GM19240 (cell line): Measurements from ENCODE around the gene CUTA.
A peak's percentile ranks its signal among the peaks of the same experiment; 100 is the strongest.

Experiments
- DNase-seq: peaks from one replicate; pipeline ENCODE4 v3.0.0; 2011; ENCODE audit warnings: low spot score; ENCODE audit not compliant: insufficient read length

CUTA gene, protein sequence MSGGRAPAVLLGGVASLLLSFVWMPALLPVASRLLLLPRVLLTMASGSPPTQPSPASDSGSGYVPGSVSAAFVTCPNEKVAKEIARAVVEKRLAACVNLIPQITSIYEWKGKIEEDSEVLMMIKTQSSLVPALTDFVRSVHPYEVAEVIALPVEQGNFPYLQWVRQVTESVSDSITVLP

GRCh38 chr6:33417903-33418689 lies at the start of gene CUTA:
Gene CUTA (minus strand): TSS chr6:33418107. CDS start chr6:33418000, 107 bp downstream.
- DNase-seq = peak; percentile 88

- DNase-seq = no peak
These were observed 49.2 kb upstream of the CUTA start for GRCh38 chr6:33467091-33467490.

DNA sequence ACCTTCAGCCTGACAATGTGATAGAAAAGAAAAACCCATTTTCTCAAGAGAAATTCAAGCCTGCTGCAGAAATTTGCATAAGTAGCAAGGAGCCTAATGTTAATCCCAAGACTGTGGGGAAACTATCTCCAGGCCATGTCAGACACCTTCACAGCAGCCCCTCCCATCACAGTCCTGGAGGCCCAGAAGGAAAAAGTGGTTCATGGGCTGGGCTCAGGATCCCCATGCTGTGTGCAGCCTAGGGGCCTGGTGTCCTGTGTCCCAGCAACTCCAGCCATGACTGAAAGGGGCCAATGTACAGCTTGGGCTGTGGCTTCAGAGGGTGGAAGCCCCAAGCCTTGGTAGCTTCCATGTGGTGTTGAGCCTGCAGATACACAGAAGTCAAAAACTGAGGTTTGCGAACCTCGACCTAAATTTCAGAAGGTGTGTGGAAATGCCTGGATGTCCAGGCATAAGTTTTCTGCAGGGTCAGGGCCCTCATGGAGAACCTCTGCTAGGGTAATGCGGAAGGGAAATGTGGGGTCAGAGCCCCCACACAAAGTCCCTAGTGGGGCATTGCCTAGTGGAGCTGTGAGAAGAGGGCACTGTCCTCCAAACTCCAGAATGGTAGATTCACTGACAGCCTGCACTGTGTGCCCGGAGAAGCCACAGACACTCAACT lies 48.3 kb upstream of the CUTA start:
- DNase-seq = no peak

DNA sequence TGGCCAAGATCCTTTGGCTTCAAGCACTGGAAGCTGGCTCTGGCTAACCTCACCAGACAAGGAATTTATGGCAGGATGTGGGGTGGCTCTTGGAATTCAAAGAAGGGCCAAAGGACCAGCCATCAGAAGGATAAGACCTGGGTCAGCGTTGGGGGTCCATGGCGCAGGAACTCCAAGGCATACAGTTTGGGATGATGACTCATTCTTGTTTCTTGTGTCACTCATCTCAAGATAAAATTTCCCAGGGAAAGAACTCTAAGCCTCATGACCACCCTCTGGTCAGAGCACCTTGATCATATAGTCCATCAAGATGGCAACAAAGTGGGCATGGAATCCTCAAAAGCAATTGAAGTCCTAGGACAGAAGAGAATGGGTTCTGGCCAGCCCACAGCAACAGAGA lies 41.3 kb upstream of the CUTA start:
- DNase-seq = no peak

- no peak for DNase-seq
These were observed 40.8 kb upstream of the CUTA start for GRCh38 chr6:33458676-33459075.

DNA sequence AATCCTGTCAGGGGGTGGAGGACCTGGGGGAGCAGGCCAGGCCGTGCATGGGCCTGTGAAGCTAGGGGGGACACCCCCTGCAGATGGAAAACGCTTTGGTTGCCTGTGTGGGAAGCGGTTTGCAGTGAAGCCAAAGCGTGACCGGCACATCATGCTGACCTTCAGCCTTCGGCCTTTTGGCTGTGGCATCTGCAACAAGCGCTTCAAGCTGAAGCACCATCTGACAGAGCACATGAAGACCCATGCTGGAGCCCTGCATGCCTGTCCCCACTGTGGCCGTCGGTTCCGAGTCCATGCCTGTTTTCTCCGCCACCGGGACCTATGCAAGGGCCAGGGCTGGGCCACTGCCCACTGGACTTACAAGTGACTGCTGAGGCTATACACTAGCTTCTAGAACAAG lies 38.2 kb upstream of the CUTA start:
- no peak for DNase-seq

DNA sequence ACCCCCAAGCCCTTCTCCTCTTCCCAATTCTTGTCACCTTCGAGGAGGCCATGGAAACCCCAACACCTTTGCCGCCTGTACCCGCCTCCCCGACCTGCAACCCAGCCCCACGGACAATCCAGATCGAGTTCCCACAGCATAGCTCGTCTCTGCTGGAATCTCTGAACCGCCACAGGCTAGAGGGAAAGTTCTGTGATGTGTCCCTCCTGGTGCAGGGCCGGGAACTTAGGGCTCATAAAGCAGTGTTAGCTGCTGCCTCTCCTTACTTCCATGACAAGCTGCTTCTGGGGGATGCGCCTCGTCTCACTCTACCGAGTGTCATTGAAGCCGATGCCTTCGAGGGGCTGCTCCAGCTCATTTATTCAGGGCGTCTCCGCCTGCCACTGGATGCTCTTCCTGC lies 37.1 kb upstream of the CUTA start:
- DNase-seq = no peak

GRCh38 chr6:33454009-33454946 lies 36.4 kb upstream of the CUTA start, which contains the start of gene ZBTB9:
Gene ZBTB9 (plus strand): TSS chr6:33454576. CDS start chr6:33455101, 525 bp downstream.
- peak; percentile 99 for DNase-seq

DNA sequence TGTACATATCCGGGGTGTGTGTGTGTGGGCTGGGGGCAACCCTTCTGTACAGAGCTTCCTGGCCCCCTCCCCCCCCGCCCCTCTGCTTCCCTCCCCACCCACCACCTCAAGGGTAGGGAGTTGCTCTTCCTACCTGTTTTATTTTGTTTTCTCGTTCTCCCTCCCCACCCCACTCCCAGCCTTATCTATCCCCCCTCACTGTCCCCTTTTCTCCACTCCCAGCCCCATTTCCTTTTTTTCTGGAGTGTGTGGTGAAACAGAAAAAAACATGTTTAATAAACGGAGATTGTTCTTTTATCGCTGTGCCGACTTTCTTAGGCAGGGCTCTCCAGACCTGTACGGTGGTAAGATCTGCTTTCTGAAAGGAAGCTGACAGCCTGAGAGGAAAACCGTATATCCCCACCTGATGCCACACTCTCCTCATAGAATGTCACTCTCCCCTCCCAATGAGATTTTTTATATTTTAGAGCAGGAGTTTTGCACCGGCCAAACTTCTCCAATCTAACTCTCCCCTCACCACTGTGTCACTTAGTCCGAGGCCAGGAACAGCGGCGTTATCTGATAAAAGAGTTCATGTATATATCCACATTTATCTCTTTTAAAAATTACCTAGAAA lies 35.6 kb upstream of the CUTA start:
- no peak for DNase-seq

- no peak for DNase-seq
These were observed 34.6 kb upstream of the CUTA start for GRCh38 chr6:33452496-33452895.

DNA sequence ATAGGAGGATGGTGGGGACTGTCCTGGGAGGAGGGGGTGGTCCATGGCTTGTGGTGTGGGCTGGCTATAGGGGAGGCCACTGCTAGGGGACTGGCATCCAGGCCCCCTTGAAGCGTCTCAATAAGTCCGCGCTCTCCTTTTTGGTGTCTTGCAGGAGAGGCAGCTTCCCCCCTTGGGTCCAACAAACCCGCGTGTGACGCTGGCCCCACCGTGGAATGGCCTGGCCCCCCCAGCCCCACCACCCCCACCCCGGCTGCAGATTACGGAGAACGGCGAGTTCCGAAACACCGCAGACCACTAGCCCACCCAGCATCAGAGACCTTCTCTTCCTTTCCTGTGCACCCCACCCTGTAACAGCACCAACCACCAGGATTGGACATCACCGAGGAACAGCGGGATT lies 33.7 kb upstream of the CUTA start:
- DNase-seq = no peak

DNA sequence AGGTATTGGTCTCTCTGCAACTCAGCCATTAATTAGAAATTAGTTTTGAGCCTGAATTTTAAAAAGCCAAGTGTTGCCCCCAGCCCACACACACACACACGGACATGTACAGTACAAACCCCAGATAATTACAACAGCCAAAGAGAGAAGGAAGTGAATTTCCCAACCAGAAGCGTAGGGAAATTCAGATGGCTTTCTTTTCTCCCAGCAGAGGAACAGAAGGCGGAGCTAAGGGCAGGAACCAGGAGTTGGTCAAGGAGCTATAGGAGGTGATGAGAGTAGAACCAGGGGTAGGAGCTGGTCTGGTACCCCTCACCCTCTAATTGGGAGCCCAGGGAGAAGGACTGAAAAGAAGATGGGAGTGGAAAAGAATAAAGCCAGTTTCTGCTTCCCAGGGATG lies 32.5 kb upstream of the CUTA start:
- no peak for DNase-seq

GRCh38 chr6:33446356-33446755 lies 28.4 kb upstream of the CUTA start:
- DNase-seq = no peak

GRCh38 chr6:33445119-33445603 lies 27.3 kb upstream of the CUTA start:
- DNase-seq = no peak

- DNase-seq = no peak
These were observed 26.0 kb upstream of the CUTA start for GRCh38 chr6:33443619-33444504.

GRCh38 chr6:33443025-33443424 lies 25.1 kb upstream of the CUTA start:
- no peak for DNase-seq

DNA sequence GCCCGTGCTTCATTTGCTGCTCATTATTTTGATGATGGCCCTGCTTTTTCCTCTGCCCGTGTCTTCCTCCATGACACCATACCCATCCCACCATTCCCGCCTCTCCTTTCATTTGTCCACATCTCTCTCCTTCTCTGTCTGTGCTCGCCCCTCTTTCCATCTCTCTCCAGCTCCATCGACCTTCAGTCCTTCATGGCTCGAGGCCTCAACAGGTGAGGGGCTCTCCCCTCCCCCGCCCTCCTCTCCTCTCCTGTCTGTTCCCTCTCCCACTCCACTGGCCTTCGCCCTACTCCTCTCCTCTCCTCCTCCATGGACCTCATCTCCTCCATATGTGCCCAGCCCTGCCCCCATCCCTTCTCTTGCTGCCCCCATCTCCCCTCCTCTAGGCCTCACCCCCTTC lies 24.4 kb upstream of the CUTA start:
- DNase-seq = no peak

- no peak for DNase-seq
These were observed 23.6 kb upstream of the CUTA start for GRCh38 chr6:33441457-33441856.

- no peak for DNase-seq
These were observed 22.9 kb upstream of the CUTA start for GRCh38 chr6:33440649-33441309.
